Fibroblast of skin of scalp (primary cell): ENCODE data around the gene NT5C3A.
"Not testable (repeated sequence)": the region's sequence is repeated elsewhere in the genome, so short reads cannot be mapped to it uniquely, and the experiment has no call there.

Source experiments
- DNase-seq: peaks from one replicate; pipeline ENCODE4 v3.0.0-alpha.2; 2013

NT5C3A gene

DNA sequence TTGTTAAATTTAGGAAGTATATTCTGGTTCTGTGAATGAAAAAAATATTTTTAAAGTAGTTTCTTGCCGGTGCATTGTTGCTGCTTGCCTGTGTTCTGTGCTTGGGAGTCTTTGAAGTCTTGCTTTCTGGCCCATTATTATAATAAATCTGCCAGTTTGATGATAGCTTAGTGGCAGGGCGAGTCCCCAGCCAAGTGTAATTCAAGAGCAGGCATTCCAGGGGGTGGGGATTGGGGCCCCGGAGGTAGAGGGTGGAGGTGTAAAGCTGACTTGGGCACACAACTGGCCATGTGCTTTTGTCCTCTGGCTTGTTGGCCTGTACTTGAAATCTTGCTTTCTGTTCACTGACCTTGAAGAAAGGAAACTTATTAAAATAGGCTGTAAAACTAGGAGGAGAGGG is 90.6 kb downstream of the NT5C3A start:
- not testable (repeated sequence) for DNase-seq

DNA sequence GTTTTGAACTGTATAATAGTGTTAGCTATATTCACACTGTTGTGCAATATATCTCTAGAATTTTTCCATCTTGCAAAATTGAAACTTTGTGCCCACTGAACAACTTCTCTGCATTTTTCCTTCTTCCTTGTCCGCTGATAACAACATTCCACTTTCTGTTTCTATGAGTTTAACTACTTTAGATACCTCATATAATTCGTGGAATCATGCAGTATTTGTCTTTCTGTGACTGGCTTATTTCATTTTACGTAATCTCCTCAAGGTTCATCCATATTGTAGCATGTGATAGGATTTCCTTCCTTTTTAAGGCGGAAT is 95.4 kb downstream of the NT5C3A start:
- DNase-seq: not testable (repeated sequence)

DNA sequence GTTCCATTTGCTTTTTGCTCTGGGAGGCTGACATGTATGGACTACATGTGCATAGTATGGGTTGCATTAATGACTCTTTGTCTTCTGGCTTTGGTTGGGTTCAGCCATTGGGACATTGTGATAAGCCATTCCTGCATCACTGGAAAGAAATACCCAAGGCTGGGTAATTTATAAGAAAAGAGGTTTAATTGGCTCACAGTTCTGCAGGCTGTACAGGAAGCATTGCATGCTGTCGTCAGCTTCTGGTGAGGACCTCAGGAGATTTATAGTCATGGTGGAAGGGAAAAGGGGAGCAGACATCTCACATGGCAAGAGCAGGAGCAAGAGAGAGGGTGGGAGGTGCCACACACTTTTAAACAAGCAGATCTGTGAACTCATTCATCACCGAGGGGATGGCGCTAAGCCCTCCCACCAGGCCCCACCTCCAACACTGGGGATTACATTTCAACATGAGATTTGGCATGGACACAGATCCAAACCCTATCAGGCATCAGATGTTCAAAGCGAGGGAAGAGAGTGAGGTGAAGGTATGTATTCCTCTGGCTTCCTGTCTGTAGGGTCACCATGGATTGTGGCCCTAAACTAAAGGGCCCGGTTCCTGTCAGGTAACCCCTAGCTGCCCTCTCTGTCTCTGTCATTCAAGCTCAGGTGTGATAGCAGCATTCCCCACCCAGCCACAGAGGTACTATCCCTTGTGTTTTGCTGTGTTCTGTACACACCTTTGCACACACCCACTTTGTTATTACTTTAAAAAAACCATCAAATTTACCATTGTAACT is 95.9 kb downstream of the NT5C3A start:
- not testable (repeated sequence) for DNase-seq

DNA sequence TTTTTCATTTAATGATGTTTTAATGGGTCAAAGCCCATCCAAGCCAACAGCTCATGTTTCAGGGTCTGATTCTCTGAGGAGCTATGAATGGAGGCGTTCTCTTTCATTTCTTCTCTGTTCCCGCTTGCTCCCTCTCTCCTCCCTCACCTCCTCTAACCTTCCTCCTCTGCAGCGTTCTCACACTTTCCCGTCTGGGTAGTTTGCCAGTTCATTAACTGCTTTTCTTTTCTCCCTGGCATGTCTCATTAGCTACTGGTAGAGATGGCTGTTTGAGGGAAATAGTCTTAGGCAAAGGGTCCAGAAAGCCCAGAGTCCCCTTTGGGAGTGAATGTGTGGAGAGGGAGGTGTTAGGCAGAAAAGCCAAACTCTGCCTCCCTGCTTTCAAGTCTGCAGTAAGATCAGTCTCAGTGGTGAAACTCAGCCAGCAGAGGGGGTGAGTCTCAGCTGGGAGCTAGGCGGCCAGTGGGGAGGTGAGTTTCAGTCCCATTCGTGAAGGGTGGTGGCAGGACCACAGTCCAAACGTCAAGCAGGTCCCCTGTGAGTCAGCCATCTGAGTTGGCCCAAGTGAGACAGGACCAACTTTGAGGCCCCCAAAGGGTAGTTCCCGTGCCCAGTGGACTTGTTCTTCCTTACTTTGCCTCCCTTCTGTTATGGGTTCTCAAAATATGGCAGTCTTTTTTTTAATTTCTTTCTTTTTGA is 98.0 kb downstream of the NT5C3A start:
- not testable (repeated sequence) for DNase-seq
